ENCODE data around the gene GPATCH3. TPM values are rescaled to one million over a fixed set of nuclear protein-coding genes. Genes with fewer than 3 reads are reported as not detected.
A peak's percentile ranks its signal among the peaks of the same experiment; 100 is the strongest.

The GPATCH3 gene
- total RNA-seq, 1 experiment from 2014 or later = 14.8 TPM

DNA sequence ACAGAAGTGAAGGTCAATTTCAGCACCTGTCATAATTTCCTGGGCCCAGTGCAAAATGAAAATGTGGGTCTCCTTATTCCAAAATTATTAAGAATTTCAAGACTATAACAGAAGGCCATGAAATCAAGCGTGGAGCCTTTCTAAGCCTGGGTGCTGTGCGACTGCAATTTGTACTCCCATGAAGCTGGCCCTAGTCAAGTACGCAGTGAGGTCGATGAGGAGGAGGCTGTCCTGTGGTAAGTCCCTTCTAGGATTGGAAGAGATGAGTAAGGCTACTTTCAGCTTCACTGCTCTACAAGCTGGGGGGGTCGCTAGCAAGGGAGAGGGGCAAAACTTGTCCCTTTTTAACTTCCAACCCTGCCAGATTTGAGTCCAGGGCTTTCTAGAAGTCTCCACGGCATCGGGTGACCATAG lies 20.9 kb upstream of the GPATCH3 start:
- CTCF ChIA-PET = no interaction called here
- Histone ChIP-seq H3K4me3 (replicated peaks in 1 of 2; ENCODE audit: low read depth in 1 of 2, low read length in 2 of 2) (peak overlapping the region; percentile 94 to 96), H4K20me1 (ENCODE audit: insufficient read depth) (peaks cover 6% of the 10 kb centered on the region; the same call in 1 of the 2 replicates), H3K79me2 (ENCODE audit: insufficient read depth, low read length) (peaks cover 46% of the 10 kb centered on the region), H3K27ac (ENCODE audit: low read depth, low read length) (peak overlapping the region; percentile 92; the same call in 1 of the 2 replicates), H2AFZ (ENCODE audit: low read depth, low read length, poor library complexity, severe bottlenecking) (peak overlapping the region; percentile 87), H3K9me2 (ENCODE audit: insufficient read depth) (no peaks in the 10 kb centered on the region), H3K9me3 (ENCODE audit: control insufficient read depth in 1 of 2, insufficient read depth in 1 of 2, low read depth in 1 of 2, low read length in 2 of 2) (no peaks in the 10 kb centered on the region), H3K36me3 (ENCODE audit: control insufficient read depth in 1 of 2, insufficient read depth in 2 of 2, low read length in 2 of 2) (peaks cover 10 to 18% of the 10 kb centered on the region in 2 experiments), H3K4me1 (ENCODE audit: control insufficient read depth in 1 of 2, insufficient read depth in 2 of 2, low read length in 2 of 2) (peaks cover 9 to 26% of the 10 kb centered on the region in 2 experiments; a peak in 3 of 4 replicates), H3K9ac (ENCODE audit: low read length) (peak overlapping the region; percentile 99), H3K27me3 (ENCODE audit: insufficient read depth, low read length) (no peaks in the 10 kb centered on the region), H3K4me2 (ENCODE audit: low read length) (peak overlapping the region; percentile 98)
- DNase-seq (ENCODE audit: low read depth, low spot score) (no peak), ATAC-seq (peak; percentile 38)
- BruUV-seq (replicated peaks) = no TSS peak
- RAD21 ChIA-PET (ENCODE audit: low non-redundant PET in 1 of 2, low total read pairs in 2 of 2, uncharacterized antibody in 2 of 2, unreplicated experiment in 2 of 2) = no interaction called here
- POLR2A ChIA-PET = interaction anchor here (0.9 to 1.1 kb wide), 3 partner anchors 21 to 72 kb away, joined by 3 read pairs; partner anchors contain the start of genes GPATCH3 and TRNP1
- intact Hi-C loops (cut with micrococcal nuclease) = no loop called here
- TF ChIP-seq, protein P1, sequence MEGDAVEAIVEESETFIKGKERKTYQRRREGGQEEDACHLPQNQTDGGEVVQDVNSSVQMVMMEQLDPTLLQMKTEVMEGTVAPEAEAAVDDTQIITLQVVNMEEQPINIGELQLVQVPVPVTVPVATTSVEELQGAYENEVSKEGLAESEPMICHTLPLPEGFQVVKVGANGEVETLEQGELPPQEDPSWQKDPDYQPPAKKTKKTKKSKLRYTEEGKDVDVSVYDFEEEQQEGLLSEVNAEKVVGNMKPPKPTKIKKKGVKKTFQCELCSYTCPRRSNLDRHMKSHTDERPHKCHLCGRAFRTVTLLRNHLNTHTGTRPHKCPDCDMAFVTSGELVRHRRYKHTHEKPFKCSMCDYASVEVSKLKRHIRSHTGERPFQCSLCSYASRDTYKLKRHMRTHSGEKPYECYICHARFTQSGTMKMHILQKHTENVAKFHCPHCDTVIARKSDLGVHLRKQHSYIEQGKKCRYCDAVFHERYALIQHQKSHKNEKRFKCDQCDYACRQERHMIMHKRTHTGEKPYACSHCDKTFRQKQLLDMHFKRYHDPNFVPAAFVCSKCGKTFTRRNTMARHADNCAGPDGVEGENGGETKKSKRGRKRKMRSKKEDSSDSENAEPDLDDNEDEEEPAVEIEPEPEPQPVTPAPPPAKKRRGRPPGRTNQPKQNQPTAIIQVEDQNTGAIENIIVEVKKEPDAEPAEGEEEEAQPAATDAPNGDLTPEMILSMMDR (IDR thresholded peaks at IDR 0.05 in 2 of 3, conservative IDR thresholded peaks at IDR 0.05 in 1 of 3; ENCODE audit: borderline replicate concordance in 1 of 3, insufficient read depth in 1 of 3, low read depth in 2 of 3, low read length in 2 of 3) = no peak
- TF ChIP-seq EZH2 (IDR thresholded peaks at IDR 0.05) (no peak), ZNF274 (IDR thresholded peaks at IDR 0.05; ENCODE audit: low read depth, low read length) (no peak), YY1 (IDR thresholded peaks at IDR 0.05; ENCODE audit: extremely low read depth, insufficient replicate concordance, low read depth, low read length) (no peak), TCF7L2 (IDR thresholded peaks at IDR 0.05; ENCODE audit: borderline replicate concordance, extremely low read depth, insufficient read depth, insufficient read length) (no peak), SIN3A (IDR thresholded peaks at IDR 0.05; ENCODE audit: low read depth) (no peak), FOSL1 (IDR thresholded peaks at IDR 0.05; ENCODE audit: low read depth) (no peak), EGR1 (IDR thresholded peaks at IDR 0.05; ENCODE audit: low read depth) (no peak), SRF (IDR thresholded peaks at IDR 0.05; ENCODE audit: low read depth) (no peak), RAD21 (IDR thresholded peaks at IDR 0.05; ENCODE audit: low read depth) (no peak), POLR2A (IDR thresholded peaks at IDR 0.05; ENCODE audit: borderline replicate concordance, extremely low read depth, insufficient read depth, insufficient read length) (no peak), ELF1 (IDR thresholded peaks at IDR 0.05; ENCODE audit: borderline replicate concordance, low read depth) (no peak), CBX3 (IDR thresholded peaks at IDR 0.05; ENCODE audit: low read depth) (no peak), JUND (IDR thresholded peaks at IDR 0.05) (no peak)
- TF ChIP-seq, protein P2, sequence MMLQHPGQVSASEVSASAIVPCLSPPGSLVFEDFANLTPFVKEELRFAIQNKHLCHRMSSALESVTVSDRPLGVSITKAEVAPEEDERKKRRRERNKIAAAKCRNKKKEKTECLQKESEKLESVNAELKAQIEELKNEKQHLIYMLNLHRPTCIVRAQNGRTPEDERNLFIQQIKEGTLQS (IDR thresholded peaks at IDR 0.05) = no peak
- TF ChIP-seq, protein P3, sequence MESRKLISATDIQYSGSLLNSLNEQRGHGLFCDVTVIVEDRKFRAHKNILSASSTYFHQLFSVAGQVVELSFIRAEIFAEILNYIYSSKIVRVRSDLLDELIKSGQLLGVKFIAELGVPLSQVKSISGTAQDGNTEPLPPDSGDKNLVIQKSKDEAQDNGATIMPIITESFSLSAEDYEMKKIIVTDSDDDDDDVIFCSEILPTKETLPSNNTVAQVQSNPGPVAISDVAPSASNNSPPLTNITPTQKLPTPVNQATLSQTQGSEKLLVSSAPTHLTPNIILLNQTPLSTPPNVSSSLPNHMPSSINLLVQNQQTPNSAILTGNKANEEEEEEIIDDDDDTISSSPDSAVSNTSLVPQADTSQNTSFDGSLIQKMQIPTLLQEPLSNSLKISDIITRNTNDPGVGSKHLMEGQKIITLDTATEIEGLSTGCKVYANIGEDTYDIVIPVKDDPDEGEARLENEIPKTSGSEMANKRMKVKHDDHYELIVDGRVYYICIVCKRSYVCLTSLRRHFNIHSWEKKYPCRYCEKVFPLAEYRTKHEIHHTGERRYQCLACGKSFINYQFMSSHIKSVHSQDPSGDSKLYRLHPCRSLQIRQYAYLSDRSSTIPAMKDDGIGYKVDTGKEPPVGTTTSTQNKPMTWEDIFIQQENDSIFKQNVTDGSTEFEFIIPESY (IDR thresholded peaks at IDR 0.05; ENCODE audit: extremely low read depth, insufficient replicate concordance, low read length) = no peak

Data from HCT116 (cell line).